Measurements from ENCODE around the gene GCSAM.

Gene GCSAM

GRCh38 chr3:112121577-112122547, 11.2 kb downstream of the GCSAM start:
- DNase-seq, result no peak
- no peak overlapping the region for H3K27ac Mint-ChIP-seq
- peaks cover 63% of the 10 kb centered on the region for H3K4me1 Mint-ChIP-seq
- H3K4me3 Mint-ChIP-seq, result no peak overlapping the region
- no peaks in the 10 kb centered on the region for H3K27me3 Mint-ChIP-seq
- ATAC-seq, result no peak
- H3K9me3 Mint-ChIP-seq, result no peaks in the 10 kb centered on the region

GRCh38 chr3:112119962-112120836, 12.8 kb downstream of the GCSAM start:
- H3K4me3 Mint-ChIP-seq, result peak overlapping the region; percentile 7 to 49
- peaks cover 58% of the 10 kb centered on the region for H3K4me1 Mint-ChIP-seq
- DNase-seq (no peak), ATAC-seq (no peak)
- no peaks in the 10 kb centered on the region for H3K9me3 Mint-ChIP-seq
- H3K27me3 Mint-ChIP-seq, result no peaks in the 10 kb centered on the region
- H3K27ac Mint-ChIP-seq, result peak overlapping the region; percentile 19 to 23

DNA sequence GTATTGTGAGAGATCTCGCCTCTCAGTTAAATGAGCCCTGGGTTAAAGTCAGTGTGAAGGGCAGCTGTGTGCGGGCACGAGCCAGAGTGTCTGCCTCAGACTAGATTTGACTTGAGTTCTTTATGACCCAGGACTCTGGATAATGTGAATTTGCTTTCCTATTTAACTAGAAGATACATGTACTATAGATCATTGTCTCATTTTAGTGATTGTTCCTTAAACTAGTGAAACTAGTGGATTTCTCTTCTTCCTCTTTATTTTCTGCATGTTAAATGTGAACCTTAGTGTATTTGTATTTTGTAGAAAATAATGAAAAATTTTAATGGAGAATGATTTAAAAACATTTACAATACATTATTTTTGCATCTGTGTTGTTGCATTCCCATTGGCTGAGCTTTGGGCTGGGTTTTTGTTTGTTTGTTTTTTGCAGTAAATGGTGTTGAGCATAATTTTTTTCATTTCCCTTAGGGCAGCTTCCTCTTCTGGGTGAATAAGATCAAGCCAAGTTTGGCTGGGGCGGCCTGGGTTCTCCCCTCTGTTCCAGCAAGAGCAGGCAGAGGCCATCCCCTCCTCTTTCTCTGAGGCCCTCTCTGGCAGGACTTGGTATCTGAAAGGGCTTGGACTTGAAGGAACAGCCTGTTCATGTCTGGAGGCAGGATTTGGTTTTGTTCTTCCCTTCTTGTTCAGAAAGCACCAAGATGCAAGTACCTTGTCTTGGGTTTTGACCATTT, 15.0 kb downstream of the GCSAM start:
- ATAC-seq, result peak; percentile 44
- DNase-seq, result no peak
- peaks cover 68% of the 10 kb centered on the region for H3K4me1 Mint-ChIP-seq

GRCh38 chr3:112117415-112117814, 15.6 kb downstream of the GCSAM start:
- Mint-ChIP-seq H3K27ac (no peak overlapping the region), H3K27me3 (no peaks in the 10 kb centered on the region), H3K4me3 (no peak overlapping the region)

More for the DNA sequence above, 15.0 kb downstream of the GCSAM start:
- no peak overlapping the region for H3K27ac Mint-ChIP-seq
- H3K27me3 Mint-ChIP-seq, result no peaks in the 10 kb centered on the region
- H3K9me3 Mint-ChIP-seq, result no peaks in the 10 kb centered on the region
- no peak overlapping the region for H3K4me3 Mint-ChIP-seq

DNA sequence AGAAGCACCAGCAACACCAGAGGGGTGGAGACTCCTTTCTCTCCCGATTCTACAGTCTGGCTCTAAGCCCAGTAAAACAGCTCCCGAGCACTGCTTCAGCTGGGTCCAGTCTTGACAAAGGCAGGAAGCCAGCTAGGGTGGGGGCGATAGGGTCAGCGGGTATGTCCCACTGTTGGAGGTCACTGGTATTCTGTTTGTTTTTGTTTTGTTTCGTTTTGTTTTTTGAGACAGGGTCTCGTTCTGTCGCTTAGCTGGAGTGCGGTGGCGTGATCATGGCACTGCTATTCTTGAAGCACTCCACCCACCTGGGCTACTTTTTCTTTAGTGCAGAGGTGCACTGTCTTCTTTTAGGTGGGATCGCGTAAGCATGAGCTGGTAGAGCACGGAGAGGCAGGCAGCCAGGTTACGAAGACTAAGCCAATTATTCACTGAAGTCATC, 16.3 kb downstream of the GCSAM start:
- no peaks in the 10 kb centered on the region for H3K27me3 Mint-ChIP-seq
- no peak for DNase-seq
- H3K27ac Mint-ChIP-seq, result peak overlapping the region in 1 of 2 donors; percentile 62
- ATAC-seq, result no peak
- H3K9me3 Mint-ChIP-seq, result no peaks in the 10 kb centered on the region
- no peak overlapping the region for H3K4me3 Mint-ChIP-seq
- H3K4me1 Mint-ChIP-seq, result peaks cover 76% of the 10 kb centered on the region

More at GRCh38 chr3:112117415-112117814, 15.6 kb downstream of the GCSAM start:
- H3K9me3 Mint-ChIP-seq, result no peaks in the 10 kb centered on the region
- peaks cover 69% of the 10 kb centered on the region for H3K4me1 Mint-ChIP-seq
- ATAC-seq (no peak), DNase-seq (no peak)

DNA sequence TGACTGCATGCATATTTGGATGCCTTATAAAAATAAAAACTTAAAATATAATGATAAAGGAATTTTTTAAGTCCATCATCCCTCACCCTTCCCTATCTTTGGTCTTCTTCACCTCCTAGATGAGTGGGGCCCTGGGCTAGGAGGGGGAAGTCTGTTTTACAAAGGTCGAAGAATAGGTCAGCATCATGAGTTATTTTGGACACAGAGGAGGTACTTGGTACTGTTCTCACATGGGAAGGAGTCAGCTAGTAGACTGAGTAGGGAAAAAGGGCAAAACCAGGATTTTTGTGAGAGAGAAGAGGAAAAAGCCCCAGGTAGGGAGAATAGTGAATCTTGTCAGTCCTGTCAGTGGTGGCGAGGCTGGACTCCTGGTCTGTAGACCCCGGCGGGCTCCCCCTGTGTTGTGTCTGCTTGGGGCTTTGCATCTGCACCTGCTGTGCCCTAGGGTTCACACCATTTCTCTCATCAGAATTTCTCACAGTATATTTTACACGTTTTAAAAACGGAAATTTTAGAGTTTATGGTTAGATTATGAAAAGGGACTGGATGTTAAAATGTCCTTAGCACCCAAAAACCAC, 17.2 kb downstream of the GCSAM start:
- Mint-ChIP-seq H3K4me1 (peaks cover 72% of the 10 kb centered on the region), H3K27ac (no peak overlapping the region), H3K9me3 (no peaks in the 10 kb centered on the region), H3K4me3 (no peak overlapping the region), H3K27me3 (no peaks in the 10 kb centered on the region)
- no peak for ATAC-seq
- no peak for DNase-seq

DNA sequence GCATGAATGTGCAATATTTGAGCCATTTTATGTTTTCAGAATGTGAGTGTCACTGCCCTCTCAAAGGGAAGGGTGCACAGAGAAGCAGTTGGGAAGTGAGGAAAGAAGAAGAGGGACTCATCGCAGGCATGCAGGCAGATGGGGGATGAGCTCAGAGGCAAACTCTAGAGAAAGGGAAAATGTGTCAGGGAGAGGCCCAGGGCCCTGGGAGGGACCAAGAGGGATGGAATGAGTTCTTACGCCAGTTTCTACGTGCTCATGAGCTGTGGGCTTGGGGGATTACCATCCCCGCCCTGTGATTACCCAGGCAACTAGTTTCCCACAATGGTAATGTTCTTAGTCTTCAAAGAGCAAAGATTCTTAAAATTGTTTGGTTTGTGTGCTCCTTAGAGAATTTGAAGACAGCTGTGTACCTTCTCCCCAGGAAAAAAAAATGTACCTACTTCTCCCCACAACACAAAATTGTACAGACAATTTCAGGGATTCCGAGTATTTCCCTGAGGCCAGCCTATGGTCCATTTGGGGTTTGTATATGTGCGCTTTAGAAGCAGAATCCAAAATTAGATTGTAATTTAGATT, 17.8 kb downstream of the GCSAM start:
- peaks cover 65% of the 10 kb centered on the region for H3K4me1 Mint-ChIP-seq
- ATAC-seq, result peak; percentile 66
- peak overlapping the region in 1 of 2 donors; percentile 1 for H3K27ac Mint-ChIP-seq
- H3K27me3 Mint-ChIP-seq, result no peaks in the 10 kb centered on the region
- DNase-seq, result peak in 1 of 2 donors; percentile 30
- no peaks in the 10 kb centered on the region for H3K9me3 Mint-ChIP-seq
- peak overlapping the region in 1 of 2 donors; percentile 16 for H3K4me3 Mint-ChIP-seq

GRCh38 chr3:112114576-112115160, 18.4 kb downstream of the GCSAM start:
- Mint-ChIP-seq H3K27me3 (no peaks in the 10 kb centered on the region), H3K4me3 (peak overlapping the region in 1 of 2 donors; percentile 16), H3K9me3 (no peaks in the 10 kb centered on the region), H3K27ac (no peak overlapping the region), H3K4me1 (peaks cover 60% of the 10 kb centered on the region)
- ATAC-seq (no peak), DNase-seq (no peak)

DNA sequence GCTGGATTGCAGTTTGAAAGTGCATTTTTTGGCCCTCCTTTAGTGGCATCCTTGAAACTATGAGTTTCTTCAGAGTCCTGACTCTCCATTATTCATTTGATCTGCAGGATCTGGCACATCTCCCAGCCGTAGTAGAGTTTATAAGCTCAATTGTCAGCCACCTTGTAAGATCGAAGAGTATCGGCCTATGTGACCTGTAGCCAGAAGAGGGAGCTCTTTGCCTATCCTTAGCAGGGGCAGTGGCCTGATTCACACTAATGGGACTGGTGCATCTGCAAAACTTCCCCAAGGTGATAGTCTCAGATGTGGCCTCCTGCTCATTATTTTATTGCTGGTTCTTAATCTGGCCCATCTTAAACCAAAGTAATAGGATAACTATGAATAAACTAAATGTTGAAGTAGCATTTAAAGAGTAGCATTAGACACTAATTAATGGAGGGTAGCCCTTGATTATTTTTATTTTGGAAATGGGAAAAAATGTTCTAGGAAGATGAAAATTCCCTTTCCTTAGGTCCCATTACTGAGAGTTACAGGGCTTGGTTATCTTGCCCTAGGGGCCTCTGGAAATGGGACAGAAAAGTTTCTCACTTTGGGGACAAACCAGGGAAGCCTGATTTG, 21.2 kb downstream of the GCSAM start:
- ATAC-seq (peak; percentile 95), DNase-seq (peak; percentile 60 to 74)
- H3K9me3 Mint-ChIP-seq, result no peaks in the 10 kb centered on the region
- no peaks in the 10 kb centered on the region for H3K27me3 Mint-ChIP-seq
- peaks cover 38% of the 10 kb centered on the region for H3K4me1 Mint-ChIP-seq
- no peak overlapping the region for H3K27ac Mint-ChIP-seq
- no peak overlapping the region for H3K4me3 Mint-ChIP-seq

GRCh38 chr3:112109322-112109721, 23.7 kb downstream of the GCSAM start:
- no peak for ATAC-seq

DNA sequence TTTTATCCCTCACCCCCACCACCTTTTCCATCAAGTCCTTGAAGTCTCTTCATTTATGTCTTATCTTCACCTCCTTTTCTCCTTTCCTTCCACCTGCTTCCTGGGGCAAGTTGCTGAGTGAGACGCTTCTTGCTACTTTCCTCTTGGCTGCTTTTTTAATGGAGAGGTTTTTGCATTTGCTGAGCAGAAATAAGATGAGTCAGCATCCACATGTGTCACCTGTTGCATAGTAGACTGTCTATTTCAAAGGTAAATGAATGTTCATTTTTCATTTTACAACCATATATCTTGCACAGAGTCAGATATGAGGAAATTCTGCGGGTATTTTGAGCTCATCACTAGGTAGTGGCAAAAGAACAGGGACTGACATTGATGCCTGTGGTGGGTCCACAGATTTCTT, 28.3 kb downstream of the GCSAM start:
- no peak for DNase-seq
- Mint-ChIP-seq H3K27me3 (no peaks in the 10 kb centered on the region), H3K27ac (no peak overlapping the region), H3K4me1 (no peaks in the 10 kb centered on the region), H3K9me3 (no peaks in the 10 kb centered on the region), H3K4me3 (no peak overlapping the region)
- no peak for ATAC-seq

More at GRCh38 chr3:112109322-112109721, 23.7 kb downstream of the GCSAM start:
- H3K27ac Mint-ChIP-seq, result no peak overlapping the region
- H3K4me1 Mint-ChIP-seq, result peaks cover 18% of the 10 kb centered on the region
- H3K4me3 Mint-ChIP-seq, result no peak overlapping the region
- no peaks in the 10 kb centered on the region for H3K27me3 Mint-ChIP-seq
- no peak for DNase-seq
- no peaks in the 10 kb centered on the region for H3K9me3 Mint-ChIP-seq

DNA sequence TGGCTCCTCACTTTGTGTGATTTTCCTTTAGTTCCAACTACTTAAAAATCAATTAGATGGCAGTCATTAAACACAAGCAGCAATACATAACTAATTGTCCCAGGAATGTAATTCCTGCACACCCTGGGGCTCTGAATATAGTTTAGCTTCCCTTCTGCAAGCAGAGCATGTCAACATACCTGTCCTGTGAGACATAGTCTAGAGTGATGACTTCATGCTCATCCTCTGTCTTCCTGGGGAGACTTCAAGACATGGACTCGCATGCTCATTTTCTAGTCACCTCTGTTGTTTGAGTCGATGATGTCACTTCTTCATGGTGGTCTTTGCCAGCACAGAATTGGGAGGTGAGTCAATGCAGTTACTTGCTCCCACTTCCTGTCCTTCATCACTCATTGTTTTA, 31.1 kb downstream of the GCSAM start:
- H3K27ac Mint-ChIP-seq, result no peak overlapping the region
- DNase-seq (no peak), ATAC-seq (peak; percentile 36)
- no peaks in the 10 kb centered on the region for H3K9me3 Mint-ChIP-seq
- no peaks in the 10 kb centered on the region for H3K27me3 Mint-ChIP-seq
- peaks cover 13% of the 10 kb centered on the region for H3K4me1 Mint-ChIP-seq
- no peak overlapping the region for H3K4me3 Mint-ChIP-seq

GRCh38 chr3:112097378-112097777, 35.7 kb downstream of the GCSAM start:
- H3K4me1 Mint-ChIP-seq, result peaks cover 23% of the 10 kb centered on the region
- no peak overlapping the region for H3K4me3 Mint-ChIP-seq
- no peaks in the 10 kb centered on the region for H3K9me3 Mint-ChIP-seq
- DNase-seq, result peak in 1 of 2 donors; percentile 34
- ATAC-seq, result peak; percentile 97
- no peak overlapping the region for H3K27ac Mint-ChIP-seq
- no peaks in the 10 kb centered on the region for H3K27me3 Mint-ChIP-seq

- H3K4me1 Mint-ChIP-seq, result peaks cover 27% of the 10 kb centered on the region
- DNase-seq, result no peak
- no peak overlapping the region for H3K4me3 Mint-ChIP-seq
- no peak for ATAC-seq
- H3K9me3 Mint-ChIP-seq, result no peaks in the 10 kb centered on the region
- H3K27me3 Mint-ChIP-seq, result no peaks in the 10 kb centered on the region
- H3K27ac Mint-ChIP-seq, result peak overlapping the region in 1 of 2 donors; percentile 62
Observed at GRCh38 chr3:112096176-112096575, 36.9 kb downstream of the GCSAM start.

All from stimulated activated naive CD8-positive, alpha-beta T cell treated with anti-CD3 and anti-CD28 coated beads, Interleukin-15, amount 100 ng/mL, for 72 hours (primary cell).